HepG2 (cell line): ENCODE data around the gene EVPLL. TPM values are rescaled to one million over a fixed set of nuclear protein-coding genes. Genes with fewer than 3 reads are reported as not detected.

Source experiments
- ARNT2 ChIP-seq: sonication (generic); formaldehyde crosslinking; IDR thresholded peaks from 2 replicates; pipeline ENCODE4 v1.8.0; 2022; ENCODE audit warnings: mild to moderate bottlenecking, low read depth, missing genetic modification reagents, moderate library complexity
- EP300 ChIP-seq, 3 experiments: sonication (generic) in 1 of 3; formaldehyde crosslinking in 1 of 3; IDR thresholded peaks; 2 replicates each; pipeline versions ENCODE4 v1.5.1 to v1.6.1; 2011 to 2020; ENCODE audit warnings: low read depth in 2 of 3, low read length in 2 of 3, borderline replicate concordance in 1 of 3, improper control_type of control experiment in 1 of 3, mild to moderate bottlenecking in 1 of 3, missing genetic modification reagents in 1 of 3, moderate library complexity in 1 of 3
- HOXA3 ChIP-seq: sonication (generic); formaldehyde crosslinking; IDR thresholded peaks from 2 replicates; pipeline ENCODE4 v1.5.0; 2020; ENCODE audit warnings: missing genetic modification reagents
- NBN ChIP-seq: fragments of 450-650 bp; conservative IDR thresholded peaks from 2 replicates; pipeline ENCODE4 v1.6.1; 2017
- NRL ChIP-seq: sonication (generic); formaldehyde crosslinking; IDR thresholded peaks from 2 replicates; pipeline ENCODE4 v1.5.0; 2020; ENCODE audit warnings: missing genetic modification reagents, mild to moderate bottlenecking, moderate library complexity, borderline replicate concordance
- SNAI1 ChIP-seq: sonication (generic); formaldehyde crosslinking; IDR thresholded peaks from 2 replicates; pipeline ENCODE4 v1.5.0; 2020; ENCODE audit warnings: mild to moderate bottlenecking, missing genetic modification reagents, borderline replicate concordance
- SSRP1 ChIP-seq: IDR thresholded peaks from 2 replicates; pipeline ENCODE4 v1.6.1; 2016; ENCODE audit warnings: control low read depth
- TGIF2 ChIP-seq: IDR thresholded peaks from 2 replicates; pipeline ENCODE4 v1.6.1; 2016; ENCODE audit warnings: control low read depth, missing compliant biosample characterization
- TP53 ChIP-seq: sonication (generic); formaldehyde crosslinking; conservative IDR thresholded peaks from 2 replicates; pipeline ENCODE4 v1.4.0; 2020; ENCODE audit warnings: missing genetic modification reagents
- YY1 ChIP-seq: IDR thresholded peaks from 2 replicates; pipeline ENCODE4 v1.6.1; 2011; ENCODE audit warnings: low read length, low read depth, moderate library complexity, mild to moderate bottlenecking; ENCODE audit not compliant: insufficient read depth, insufficient replicate concordance
- ZBTB42 ChIP-seq: sonication (generic); formaldehyde crosslinking; IDR thresholded peaks from 2 replicates; pipeline ENCODE4 v1.5.0; 2020; ENCODE audit warnings: mild to moderate bottlenecking, missing genetic modification reagents
- ZFAT ChIP-seq: sonication (generic); formaldehyde crosslinking; conservative IDR thresholded peaks from 2 replicates; pipeline ENCODE4 v1.8.1; 2023; ENCODE audit warnings: missing genetic modification reagents, inconsistent platforms
- ZFP36L1 ChIP-seq: sonication (generic); formaldehyde crosslinking; IDR thresholded peaks from 2 replicates; pipeline ENCODE4 v1.8.0; 2022; ENCODE audit warnings: mild to moderate bottlenecking, missing genetic modification reagents, moderate library complexity
- ZNF235 ChIP-seq: sonication (generic); formaldehyde crosslinking; IDR thresholded peaks from 2 replicates; pipeline ENCODE4 v1.8.1; 2023; ENCODE audit warnings: mild to moderate bottlenecking, missing genetic modification reagents, borderline replicate concordance
- ZNF263 ChIP-seq: sonication (generic); formaldehyde crosslinking; IDR thresholded peaks from 2 replicates; pipeline ENCODE4 v1.4.0; 2020; ENCODE audit warnings: missing genetic modification reagents
- ZNF292 ChIP-seq: sonication (generic); formaldehyde crosslinking; IDR thresholded peaks from 2 replicates; pipeline ENCODE4 v1.8.1; 2022; ENCODE audit warnings: mild to moderate bottlenecking, low read depth, missing genetic modification reagents, borderline replicate concordance
- ZNF3 ChIP-seq: IDR thresholded peaks from 2 replicates; pipeline ENCODE4 v1.7.0; 2017; ENCODE audit warnings: inconsistent platforms
- ZNF652 ChIP-seq: IDR thresholded peaks from 2 replicates; pipeline ENCODE4 v1.6.1; 2016; ENCODE audit warnings: low read depth, borderline replicate concordance
- ZNF713 ChIP-seq: sonication (generic); formaldehyde crosslinking; IDR thresholded peaks from 2 replicates; pipeline ENCODE4 v1.4.0; 2020; ENCODE audit warnings: mild to moderate bottlenecking, missing genetic modification reagents
- polyA plus RNA-seq, 8 experiments: library from polyadenylated mRNA; depleted of rRNA in 3 of 8; stranded (reverse) in 7 of 8; unstranded in 1 of 8; fragments of >200 nt; fragmentation: Illumina TruSeq in 4 of 8; extraction: Trizol in 4 of 8; gene quantifications; 2 replicates each; pipeline versions ENCODE4 v1.2.1 to v1.2.3, GENCODE V29; 2011 to 2016; ENCODE audit warnings: low read depth in 4 of 8, missing spikeins in 1 of 8, mixed read lengths in 1 of 8; ENCODE audit not compliant: insufficient read depth in 1 of 8
- total RNA-seq, 5 experiments: library from RNA; depleted of rRNA; stranded (reverse); fragments of >200 nt; fragmentation: Illumina TruSeq; extraction: Trizol; gene quantifications; 2 replicates each; pipeline ENCODE4 v1.2.3, GENCODE V29; 2016; ENCODE audit warnings: low read depth in 1 of 5
- TF ChIP-seq, protein P1 (sequence below): sonication (generic); formaldehyde crosslinking; conservative IDR thresholded peaks from 2 replicates; pipeline ENCODE4 v1.4.0; 2020; ENCODE audit warnings: mild to moderate bottlenecking, missing genetic modification reagents, moderate library complexity
- TF ChIP-seq, protein P2 (sequence below): sonication (generic); formaldehyde crosslinking; IDR thresholded peaks from 2 replicates; pipeline ENCODE4 v1.9.0; 2021; ENCODE audit warnings: missing genetic modification reagents, borderline replicate concordance
- TF ChIP-seq, protein P3 (sequence below): sonication (generic); formaldehyde crosslinking; IDR thresholded peaks from 2 replicates; pipeline ENCODE4 v1.8.1; 2023; ENCODE audit warnings: missing genetic modification reagents, mild to moderate bottlenecking, borderline replicate concordance
- TF ChIP-seq, protein P4 (sequence below): sonication (generic); formaldehyde crosslinking; IDR thresholded peaks from 2 replicates; pipeline ENCODE4 v1.5.0; 2020; ENCODE audit warnings: mild to moderate bottlenecking, missing genetic modification reagents

The EVPLL gene
- total and polyA plus RNA-seq, 2 of the 13 experiments (the other 11 are each of a cell fraction or from before 2014, with no cell fraction given): 0.07 TPM; not detected in 1

DNA sequence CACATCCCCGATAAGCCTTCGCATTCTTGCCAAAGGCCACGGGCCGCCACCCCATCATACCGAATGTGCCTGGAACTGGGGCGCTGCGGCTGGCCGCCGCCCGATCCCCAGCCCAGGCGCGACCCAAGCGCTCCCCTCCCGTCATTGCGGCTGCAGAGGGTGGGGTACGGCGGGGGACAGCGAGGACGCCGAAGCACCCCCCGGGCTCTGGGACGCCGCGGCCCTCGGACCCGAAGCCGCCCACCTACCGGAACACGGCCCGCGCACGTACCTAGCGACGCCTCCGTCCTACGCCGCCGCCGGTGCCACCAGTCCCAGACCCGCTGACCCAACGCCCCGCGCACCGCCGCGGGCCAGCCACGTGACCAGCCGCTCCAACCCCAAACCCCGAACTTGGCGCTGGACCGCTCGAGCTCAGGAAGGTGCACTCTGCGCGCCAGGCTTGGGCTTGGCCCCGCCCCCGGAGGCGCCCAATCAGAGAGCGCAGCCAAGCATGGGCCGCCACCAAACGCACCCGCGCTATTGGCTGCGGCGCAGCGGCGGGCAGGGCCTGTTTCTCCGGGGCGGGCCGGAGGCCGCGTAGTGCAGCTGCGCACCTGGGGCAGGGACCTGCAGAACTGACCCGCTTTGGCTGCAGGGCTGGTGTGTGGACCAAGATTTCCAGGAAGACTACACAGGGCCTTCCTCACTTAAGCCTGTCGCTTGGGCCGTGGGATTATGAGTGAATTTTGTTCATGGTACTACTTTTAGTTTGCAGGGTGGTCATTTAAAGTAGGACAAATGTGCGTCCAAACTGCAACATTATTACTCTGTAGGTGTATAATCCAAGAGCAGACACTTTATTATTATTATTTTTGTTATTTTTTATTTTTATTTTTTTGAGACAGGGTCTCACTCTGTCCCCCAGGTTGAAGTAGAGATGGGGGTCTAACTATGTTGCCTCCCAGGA lies 14.2 kb upstream of the EVPLL start, which contains the start of gene SHMT1 (continued):
- TF ChIP-seq, protein P1, sequence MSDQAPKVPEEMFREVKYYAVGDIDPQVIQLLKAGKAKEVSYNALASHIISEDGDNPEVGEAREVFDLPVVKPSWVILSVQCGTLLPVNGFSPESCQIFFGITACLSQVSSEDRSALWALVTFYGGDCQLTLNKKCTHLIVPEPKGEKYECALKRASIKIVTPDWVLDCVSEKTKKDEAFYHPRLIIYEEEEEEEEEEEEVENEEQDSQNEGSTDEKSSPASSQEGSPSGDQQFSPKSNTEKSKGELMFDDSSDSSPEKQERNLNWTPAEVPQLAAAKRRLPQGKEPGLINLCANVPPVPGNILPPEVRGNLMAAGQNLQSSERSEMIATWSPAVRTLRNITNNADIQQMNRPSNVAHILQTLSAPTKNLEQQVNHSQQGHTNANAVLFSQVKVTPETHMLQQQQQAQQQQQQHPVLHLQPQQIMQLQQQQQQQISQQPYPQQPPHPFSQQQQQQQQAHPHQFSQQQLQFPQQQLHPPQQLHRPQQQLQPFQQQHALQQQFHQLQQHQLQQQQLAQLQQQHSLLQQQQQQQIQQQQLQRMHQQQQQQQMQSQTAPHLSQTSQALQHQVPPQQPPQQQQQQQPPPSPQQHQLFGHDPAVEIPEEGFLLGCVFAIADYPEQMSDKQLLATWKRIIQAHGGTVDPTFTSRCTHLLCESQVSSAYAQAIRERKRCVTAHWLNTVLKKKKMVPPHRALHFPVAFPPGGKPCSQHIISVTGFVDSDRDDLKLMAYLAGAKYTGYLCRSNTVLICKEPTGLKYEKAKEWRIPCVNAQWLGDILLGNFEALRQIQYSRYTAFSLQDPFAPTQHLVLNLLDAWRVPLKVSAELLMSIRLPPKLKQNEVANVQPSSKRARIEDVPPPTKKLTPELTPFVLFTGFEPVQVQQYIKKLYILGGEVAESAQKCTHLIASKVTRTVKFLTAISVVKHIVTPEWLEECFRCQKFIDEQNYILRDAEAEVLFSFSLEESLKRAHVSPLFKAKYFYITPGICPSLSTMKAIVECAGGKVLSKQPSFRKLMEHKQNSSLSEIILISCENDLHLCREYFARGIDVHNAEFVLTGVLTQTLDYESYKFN (CRISPR knock-in tag): no peak; the same call in 1 of the 2 replicates
- no peak for TF ChIP-seq SNAI1
- TF ChIP-seq ZNF713: no peak
- TF ChIP-seq TP53 (CRISPR knock-in tag): 0 out of 2 replicates have a peak, but pooled peaks have one; percentile 18
- no peak for TF ChIP-seq YY1
- TF ChIP-seq ARNT2 (CRISPR knock-in tag): peak; percentile 86
- TF ChIP-seq ZNF263 (CRISPR knock-in tag): peak; percentile 39
- TF ChIP-seq ZFP36L1 (CRISPR knock-in tag): peak; percentile 49; the same call in 1 of the 2 replicates
- TF ChIP-seq, protein P2, sequence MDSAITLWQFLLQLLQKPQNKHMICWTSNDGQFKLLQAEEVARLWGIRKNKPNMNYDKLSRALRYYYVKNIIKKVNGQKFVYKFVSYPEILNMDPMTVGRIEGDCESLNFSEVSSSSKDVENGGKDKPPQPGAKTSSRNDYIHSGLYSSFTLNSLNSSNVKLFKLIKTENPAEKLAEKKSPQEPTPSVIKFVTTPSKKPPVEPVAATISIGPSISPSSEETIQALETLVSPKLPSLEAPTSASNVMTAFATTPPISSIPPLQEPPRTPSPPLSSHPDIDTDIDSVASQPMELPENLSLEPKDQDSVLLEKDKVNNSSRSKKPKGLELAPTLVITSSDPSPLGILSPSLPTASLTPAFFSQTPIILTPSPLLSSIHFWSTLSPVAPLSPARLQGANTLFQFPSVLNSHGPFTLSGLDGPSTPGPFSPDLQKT (CRISPR knock-in tag): no peak
- TF ChIP-seq ZBTB42 (CRISPR knock-in tag): peak; percentile 77; the same call in 1 of the 2 replicates
- TF ChIP-seq TGIF2 (CRISPR knock-in tag): peak; percentile 51; the same call in 1 of the 2 replicates
- TF ChIP-seq ZNF652 (CRISPR knock-in tag): no peak
- TF ChIP-seq ZNF292 (CRISPR knock-in tag): no peak
- TF ChIP-seq SSRP1 (CRISPR knock-in tag): no peak
- TF ChIP-seq EP300 (IDR thresholded peaks at IDR 0.05; ENCODE audit: low read depth in 2 of 2, low read length in 2 of 2): no peak
- TF ChIP-seq EP300 (CRISPR knock-in tag; IDR thresholded peaks at IDR 0.05; ENCODE audit: borderline replicate concordance): no peak
- TF ChIP-seq, protein P3, sequence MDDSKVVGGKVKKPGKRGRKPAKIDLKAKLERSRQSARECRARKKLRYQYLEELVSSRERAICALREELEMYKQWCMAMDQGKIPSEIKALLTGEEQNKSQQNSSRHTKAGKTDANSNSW (CRISPR knock-in tag): no peak
- peak; percentile 89 for TF ChIP-seq NRL (CRISPR knock-in tag)
- no peak for TF ChIP-seq NBN
- TF ChIP-seq, protein P4, sequence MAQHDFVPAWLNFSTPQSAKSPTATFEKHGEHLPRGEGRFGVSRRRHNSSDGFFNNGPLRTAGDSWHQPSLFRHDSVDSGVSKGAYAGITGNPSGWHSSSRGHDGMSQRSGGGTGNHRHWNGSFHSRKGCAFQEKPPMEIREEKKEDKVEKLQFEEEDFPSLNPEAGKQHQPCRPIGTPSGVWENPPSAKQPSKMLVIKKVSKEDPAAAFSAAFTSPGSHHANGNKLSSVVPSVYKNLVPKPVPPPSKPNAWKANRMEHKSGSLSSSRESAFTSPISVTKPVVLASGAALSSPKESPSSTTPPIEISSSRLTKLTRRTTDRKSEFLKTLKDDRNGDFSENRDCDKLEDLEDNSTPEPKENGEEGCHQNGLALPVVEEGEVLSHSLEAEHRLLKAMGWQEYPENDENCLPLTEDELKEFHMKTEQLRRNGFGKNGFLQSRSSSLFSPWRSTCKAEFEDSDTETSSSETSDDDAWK (CRISPR knock-in tag): no peak
- peak; percentile 83 for TF ChIP-seq HOXA3 (CRISPR knock-in tag)
- TF ChIP-seq ZNF3: no peak
- TF ChIP-seq ZFAT (CRISPR knock-in tag): 0 out of 2 replicates have a peak, but pooled peaks have one; percentile 36
- TF ChIP-seq ZNF235: no peak
